HepG2 (cell line): Measurements from ENCODE around the gene SKP1. TPM values are rescaled to one million over a fixed set of nuclear protein-coding genes. Genes with fewer than 3 reads are reported as not detected.

Source experiments
- ATAC-seq: fragments of 200-7000 bp; cut with Tn5 transposase; 3 replicates; pipeline ENCODE4 v1.9.1; 2020; ENCODE audit warnings: mild to moderate bottlenecking, moderate library complexity
- BruUV-seq: library from RNA; stranded (reverse); fragments of 400-500 nt; replicated peaks from 2 replicates; lab custom pipeline; 2021; lab: Mats Ljungman, UMichigan
- CTCF ChIA-PET: fragments of 300-600 bp; formaldehyde crosslinking; extraction: SDS; loops from one replicate; lab custom pipeline; 2021; ENCODE audit warnings: low total read pairs, inconsistent platforms, low intra/inter-chr PET ratio; lab: Yijun Ruan, JAX
- POLR2A ChIA-PET: fragments of 350-600 bp; sonication (Branson Sonifier 250); formaldehyde crosslinking; loops from one replicate; lab custom pipeline; 2020; ENCODE audit warnings: antibody characterized with exemption, inconsistent platforms; lab: Yijun Ruan, JAX
- DNase-seq: peaks from one replicate; pipeline ENCODE4 v3.0.0-alpha.2; 2015; ENCODE audit warnings: low spot score
- FAIRE-seq: peaks from 3 replicates; lab custom pipeline; 2011; peaks lifted over from hg19 to GRCh38; lab: Jason Lieb, UNC
- H2AFZ ChIP-seq: one replicate; pipeline ENCODE4 v1.6.1; 2011; ENCODE audit warnings: low read length, inconsistent platforms
- H3K27ac ChIP-seq: fragments of 300-600 bp; 3 replicates; pipeline ENCODE4 v1.8.0; 2011; ENCODE audit warnings: mixed run types, mild to moderate bottlenecking, mixed read lengths, low read length, inconsistent platforms; ENCODE audit not compliant: insufficient read depth; ENCODE audit errors: extremely low read length
- H3K27me3 ChIP-seq, 2 experiments: fragments of 200-600 bp in 1 of 2; 2 replicates in 1 of 2; 3 replicates in 1 of 2; pipeline versions ENCODE4 v1.6.0 to v1.8.0; 2011; ENCODE audit warnings: low read length in 2 of 2, mild to moderate bottlenecking in 2 of 2, moderate library complexity in 2 of 2, inconsistent platforms in 1 of 2; ENCODE audit not compliant: insufficient read depth in 2 of 2, control insufficient read depth in 1 of 2
- H3K36me3 ChIP-seq, 2 experiments: fragments of 200-600 bp in 1 of 2; replicated peaks in 1 of 2; 2 replicates in 1 of 2; 3 replicates in 1 of 2; pipeline versions ENCODE4 v1.5.1 to v1.8.0; 2011; ENCODE audit warnings: low read length in 2 of 2, inconsistent platforms in 1 of 2; ENCODE audit not compliant: insufficient read depth in 2 of 2, control insufficient read depth in 1 of 2
- H3K4me1 ChIP-seq: 2 replicates; pipeline ENCODE4 v1.5.1; 2012; ENCODE audit warnings: low read length, inconsistent platforms; ENCODE audit not compliant: insufficient read depth
- H3K4me2 ChIP-seq: 2 replicates; pipeline ENCODE4 v1.6.0; 2011; ENCODE audit warnings: low read depth, low read length, inconsistent platforms
- H3K4me3 ChIP-seq, 3 experiments: fragments of 200-600 bp in 1 of 3; sonication (generic), shearing (Covaris generic) in 1 of 3; replicated peaks in 1 of 3; 2 replicates each; pipeline ENCODE4 v1.5.1; 2011 to 2016; ENCODE audit warnings: low read length in 3 of 3, inconsistent platforms in 2 of 3, low read depth in 2 of 3, mild to moderate bottlenecking in 2 of 3, control low read depth in 1 of 3, mixed read lengths in 1 of 3; ENCODE audit not compliant: insufficient read depth in 1 of 3
- H3K79me2 ChIP-seq: one replicate; pipeline ENCODE4 v1.6.1; 2011; ENCODE audit warnings: low read length, inconsistent platforms; ENCODE audit not compliant: insufficient read depth
- H3K9ac ChIP-seq: 2 replicates; pipeline ENCODE4 v1.6.0; 2011; ENCODE audit warnings: mild to moderate bottlenecking, low read depth, low read length, inconsistent platforms; ENCODE audit not compliant: insufficient read depth
- H3K9me3 ChIP-seq: 2 replicates; pipeline ENCODE4 v1.5.1; 2012; ENCODE audit warnings: mild to moderate bottlenecking, low read length
- H4K20me1 ChIP-seq: 2 replicates; pipeline ENCODE4 v1.6.0; 2011; ENCODE audit warnings: inconsistent platforms, mild to moderate bottlenecking, low read length, moderate library complexity; ENCODE audit not compliant: insufficient read depth
- CTCF ChIP-seq: sonication (generic); formaldehyde crosslinking; IDR thresholded peaks from 2 replicates; pipeline ENCODE4 v1.5.0; 2020; ENCODE audit warnings: mild to moderate bottlenecking, missing genetic modification reagents, moderate library complexity
- GLI4 ChIP-seq: sonication (generic); formaldehyde crosslinking; IDR thresholded peaks from 2 replicates; pipeline ENCODE4 v1.5.1; 2020; ENCODE audit warnings: missing genetic modification reagents, mild to moderate bottlenecking, moderate library complexity, borderline replicate concordance
- HCFC1 ChIP-seq: fragments of 150-350 bp; IDR thresholded peaks from 2 replicates; pipeline ENCODE4 v1.6.1; 2014; ENCODE audit warnings: low read depth, low read length
- NPAS2 ChIP-seq: sonication (generic); formaldehyde crosslinking; IDR thresholded peaks from 2 replicates; pipeline ENCODE4 v1.8.0; 2022; ENCODE audit warnings: mild to moderate bottlenecking, missing genetic modification reagents, borderline replicate concordance
- SMC3 ChIP-seq: IDR thresholded peaks from 2 replicates; pipeline ENCODE4 v1.6.1; 2011; ENCODE audit warnings: low read length, improper control_type of control experiment
- STAG1 ChIP-seq: sonication (generic); formaldehyde crosslinking; IDR thresholded peaks from 2 replicates; pipeline ENCODE4 v1.4.0; 2020; ENCODE audit warnings: missing genetic modification reagents
- WGBS: methylation state at CpG from one replicate; pipeline ENCODE4 v1.1.6; 2017; ENCODE audit warnings: low lambda C conversion rate; 5-methylcytosine and 5-hydroxymethylcytosine counted together
- in situ Hi-C: cut with HindIII; loops from 2 replicates; pipeline ENCODE4 v1.10.0; 2017; ENCODE audit warnings: low pct_unique_long_range_greater_than_20kb; ENCODE audit not compliant: extremely low pct_ligation_motif_present
- intact Hi-C: fragments of 100-400 bp; cut with micrococcal nuclease; formaldehyde crosslinking; loops from one replicate; pipeline ENCODE4 v1.10.0; 2022; ENCODE audit not compliant: unreplicated experiment
- polyA plus RNA-seq, 8 experiments: library from polyadenylated mRNA; depleted of rRNA in 3 of 8; stranded (reverse) in 7 of 8; unstranded in 1 of 8; fragments of >200 nt; fragmentation: Illumina TruSeq in 4 of 8; extraction: Trizol in 4 of 8; gene quantifications; 2 replicates each; pipeline versions ENCODE4 v1.2.1 to v1.2.3, GENCODE V29; 2011 to 2016; ENCODE audit warnings: low read depth in 4 of 8, missing spikeins in 1 of 8, mixed read lengths in 1 of 8; ENCODE audit not compliant: insufficient read depth in 1 of 8
- total RNA-seq, 5 experiments: library from RNA; depleted of rRNA; stranded (reverse); fragments of >200 nt; fragmentation: Illumina TruSeq; extraction: Trizol; gene quantifications; 2 replicates each; pipeline ENCODE4 v1.2.3, GENCODE V29; 2016; ENCODE audit warnings: low read depth in 1 of 5

The SKP1 gene
- total and polyA plus RNA-seq, 2 of the 13 experiments (the other 11 are each of a cell fraction or from before 2014, with no cell fraction given): 134 to 340 TPM

- peaks cover 24% of the 10 kb centered on the region for H4K20me1 ChIP-seq
- WGBS: 95% methylated on average over 9 of the region's 9 CpGs
- H3K79me2 ChIP-seq: no peaks in the 10 kb centered on the region
- no peaks in the 10 kb centered on the region for H3K9me3 ChIP-seq
- H3K4me2 ChIP-seq: no peak overlapping the region
- ChIA-PET CTCF (interaction anchor here (1.5 to 5.0 kb wide), 2 partner anchors 40 to 102 kb away, joined by 8 to 71 read pairs; no protein-coding TSS in a partner anchor), POLR2A (interaction anchor here (1.0 to 4.4 kb wide), 7 partner anchors 8 to 120 kb away, joined by 3 to 31 read pairs (median 4); partner anchors contain the start of gene TCF7)
- peaks cover 24% of the 10 kb centered on the region for H3K4me1 ChIP-seq
- H2AFZ ChIP-seq: no peak overlapping the region
- TF ChIP-seq NPAS2 (CRISPR knock-in tag): no peak
- TF ChIP-seq GLI4 (CRISPR knock-in tag): no peak
- peak; percentile 41; the same call in 1 of the 2 replicates for TF ChIP-seq CTCF (CRISPR knock-in tag)
- TF ChIP-seq HCFC1: no peak
- peak; percentile 49 for TF ChIP-seq STAG1
- 0 out of 2 replicates have a peak, but pooled peaks have one; percentile 18 for TF ChIP-seq SMC3
- H3K27ac ChIP-seq: no peak overlapping the region
- FAIRE-seq (no peak), DNase-seq (no peak), ATAC-seq (peak; percentile 3; the same call in 1 of the 3 replicates)
- no TSS peak for BruUV-seq
- intact Hi-C loops (no loop called here), in situ Hi-C loops (no loop called here)
- H3K9ac ChIP-seq: no peak overlapping the region
- no peaks in the 10 kb centered on the region for H3K27me3 ChIP-seq
- H3K36me3 ChIP-seq: peaks cover 27 to 75% of the 10 kb centered on the region in 2 experiments
- H3K4me3 ChIP-seq: no peak overlapping the region
These were observed 35.3 kb downstream of the SKP1 start for GRCh38 chr5:134141331-134142050.
